Ishikawa (cell line): ENCODE data around the gene NHSL2.

Experiments used
- CEBPB ChIP-seq: IDR thresholded peaks from 2 replicates; pipeline ENCODE4 v1.6.1; 2012
- CREB1 ChIP-seq: IDR thresholded peaks from 2 replicates; pipeline ENCODE4 v1.6.1; 2012; ENCODE audit warnings: low read depth
- EGR1 ChIP-seq: IDR thresholded peaks from 2 replicates; pipeline ENCODE4 v1.6.1; 2012
- EP300 ChIP-seq: IDR thresholded peaks from 2 replicates; pipeline ENCODE4 v1.6.1; 2012; ENCODE audit warnings: borderline replicate concordance
- FOXM1 ChIP-seq: IDR thresholded peaks from 2 replicates; pipeline ENCODE4 v1.6.1; 2012; ENCODE audit warnings: low read depth, borderline replicate concordance
- MAX ChIP-seq: IDR thresholded peaks from 2 replicates; pipeline ENCODE4 v1.6.1; 2012
- NFIC ChIP-seq: IDR thresholded peaks from 2 replicates; pipeline ENCODE4 v1.6.1; 2012
- RAD21 ChIP-seq: IDR thresholded peaks from 2 replicates; pipeline ENCODE4 v1.6.1; 2012; ENCODE audit warnings: low read depth
- REST ChIP-seq: IDR thresholded peaks from 2 replicates; pipeline ENCODE4 v1.6.1; 2012; ENCODE audit warnings: low read depth, mild to moderate bottlenecking
- TAF1 ChIP-seq: IDR thresholded peaks from 2 replicates; pipeline ENCODE4 v1.6.1; 2012; ENCODE audit warnings: low read depth, mild to moderate bottlenecking
- TCF12 ChIP-seq: IDR thresholded peaks from 2 replicates; pipeline ENCODE4 v1.6.1; 2012; ENCODE audit warnings: low read depth
- TEAD4 ChIP-seq: IDR thresholded peaks from 2 replicates; pipeline ENCODE4 v1.6.1; 2012
- USF1 ChIP-seq: IDR thresholded peaks from 2 replicates; pipeline ENCODE4 v1.6.1; 2012
- YY1 ChIP-seq: IDR thresholded peaks from 2 replicates; pipeline ENCODE4 v1.6.1; 2012; ENCODE audit warnings: low read depth
- ZBTB7A ChIP-seq: IDR thresholded peaks from 2 replicates; pipeline ENCODE4 v1.6.1; 2012; ENCODE audit warnings: low read depth

The NHSL2 gene

GRCh38 chrX:72084114-72084513 lies 173.5 kb downstream of the NHSL2 start:
- TF ChIP-seq NFIC: no peak
- TF ChIP-seq USF1: no peak

GRCh38 chrX:72086995-72087394 lies 176.3 kb downstream of the NHSL2 start:
- TF ChIP-seq YY1 (no peak), CREB1 (no peak), EP300 (no peak), USF1 (no peak), REST (no peak)

- TF ChIP-seq CEBPB: no peak
- no peak for TF ChIP-seq REST
- no peak for TF ChIP-seq TEAD4
Measured at GRCh38 chrX:72088761-72089160, 178.1 kb downstream of the NHSL2 start.

- TF ChIP-seq TEAD4 (no peak), YY1 (no peak), EGR1 (no peak), TAF1 (no peak), MAX (no peak), FOXM1 (no peak), CREB1 (no peak), USF1 (no peak), CEBPB (no peak), ZBTB7A (no peak), EP300 (no peak), RAD21 (no peak), TCF12 (no peak), REST (no peak), NFIC (no peak)
Measured at GRCh38 chrX:72089254-72089653, 178.6 kb downstream of the NHSL2 start.

- TF ChIP-seq CEBPB (no peak), REST (no peak), RAD21 (no peak), FOXM1 (no peak), ZBTB7A (no peak), MAX (no peak), EP300 (no peak), TAF1 (no peak), NFIC (no peak), CREB1 (no peak), TCF12 (no peak), YY1 (no peak), USF1 (no peak), TEAD4 (no peak), EGR1 (no peak)
Measured at GRCh38 chrX:72094894-72095293, 184.2 kb downstream of the NHSL2 start.
